HL-60 (cell line): ENCODE results near the gene CLEC12A.

ENCODE experiments used
- DNase-seq, 2 experiments: peaks; one replicate each; pipeline ENCODE4 v3.0.0-alpha.2; 2010 to 2020; ENCODE audit warnings: low read depth in 1 of 2, low spot score in 1 of 2
- H3K27ac ChIP-seq: fragments of 250-450 bp; sonication (Bioruptor Pico); replicated peaks from 2 replicates; pipeline ENCODE4 v1.5.1; 2020; ENCODE audit warnings: mild to moderate bottlenecking, moderate library complexity
- H3K27me3 ChIP-seq: fragments of 250-450 bp; sonication (Bioruptor Pico); 2 replicates; pipeline ENCODE4 v1.5.1; 2021; ENCODE audit warnings: mild to moderate bottlenecking, moderate library complexity; ENCODE audit not compliant: insufficient read depth, poor library complexity, severe bottlenecking
- H3K4me3 ChIP-seq: replicated peaks from 2 replicates; pipeline ENCODE4 v1.5.1; 2011; ENCODE audit warnings: mild to moderate bottlenecking, control low read depth, low read length; ENCODE audit not compliant: insufficient read depth
- CTCF ChIP-seq: IDR thresholded peaks from one replicate; pipeline ENCODE4 v1.5.1; 2011; ENCODE audit warnings: low read length, control low read depth, inconsistent platforms; ENCODE audit not compliant: insufficient read depth
- GABPA ChIP-seq: IDR thresholded peaks from 2 replicates; pipeline ENCODE4 v1.6.1; 2012; ENCODE audit warnings: low read depth
- POLR2AphosphoS5 ChIP-seq: IDR thresholded peaks from 2 replicates; pipeline ENCODE4 v1.6.1; 2012; ENCODE audit warnings: low read depth
- REST ChIP-seq: IDR thresholded peaks from 2 replicates; pipeline ENCODE4 v1.6.1; 2012; ENCODE audit warnings: low read depth; ENCODE audit not compliant: insufficient replicate concordance
- SPI1 ChIP-seq: IDR thresholded peaks from 2 replicates; pipeline ENCODE4 v1.6.1; 2012; ENCODE audit warnings: low read depth, mild to moderate bottlenecking, borderline replicate concordance

CLEC12A gene

GRCh38 chr12:9926876-9927275 lies 44.3 kb upstream of the CLEC12A start:
- no peak overlapping the region for H3K4me3 ChIP-seq
- TF ChIP-seq SPI1 (no peak), REST (no peak), POLR2AphosphoS5 (no peak), CTCF (no peak), GABPA (no peak)
- DNase-seq: no peak
- H3K27ac ChIP-seq: no peak overlapping the region
- no peaks in the 10 kb centered on the region for H3K27me3 ChIP-seq

- no peak for DNase-seq
- no peak for TF ChIP-seq CTCF
- TF ChIP-seq POLR2AphosphoS5: no peak
- TF ChIP-seq REST: no peak
- TF ChIP-seq SPI1: no peak
- TF ChIP-seq GABPA: no peak
- Histone ChIP-seq H3K4me3 (no peak overlapping the region), H3K27me3 (no peaks in the 10 kb centered on the region), H3K27ac (no peak overlapping the region)
These were observed 42.6 kb upstream of the CLEC12A start for GRCh38 chr12:9928607-9929006.

GRCh38 chr12:9931245-9931644 lies 40.0 kb upstream of the CLEC12A start:
- no peaks in the 10 kb centered on the region for H3K27me3 ChIP-seq
- no peak overlapping the region for H3K4me3 ChIP-seq
- DNase-seq: no peak
- TF ChIP-seq CTCF (no peak), POLR2AphosphoS5 (no peak), GABPA (no peak), SPI1 (no peak), REST (no peak)
- no peak overlapping the region for H3K27ac ChIP-seq
